ENCODE results near the gene UST. TPM values are rescaled to one million over a fixed set of nuclear protein-coding genes. Genes with fewer than 3 reads are reported as not detected.

Gene UST
- total RNA-seq, 4 donors from 2014 or later, result 4.8 to 9.0 (median 7.8) TPM

- no peaks in the 10 kb centered on the region for H3K27me3 ChIP-seq
- peak; percentile 71 for DNase-seq
- intact Hi-C loops (cut with DNase I; ENCODE audit: low total_unique reads), result no loop called here
- 35 to 48% methylated on average over 3 to 12 of the region's 12 CpGs for WGBS, 2 donors (ENCODE audit: low coverage in 1 of 2)
- no peak for TF ChIP-seq EP300 (IDR thresholded peaks at IDR 0.05; ENCODE audit: low read depth)
- no peak for TF ChIP-seq POLR2AphosphoS5 (IDR thresholded peaks at IDR 0.05)
- no peak for TF ChIP-seq CTCF (IDR thresholded peaks at IDR 0.05)
- TF ChIP-seq POLR2A (IDR thresholded peaks at IDR 0.05), result no peak
- in situ Hi-C loops (cut with MboI; ENCODE audit: low pct_ligation_motif_present in 1 of 4, low pct_unique_long_range_greater_than_20kb in 1 of 4, low sequenced_read_pairs in 3 of 4), result no loop called here
- no peak overlapping the region for H3K4me3 ChIP-seq
- no peaks in the 10 kb centered on the region for H3K9me3 ChIP-seq
- H3K4me1 ChIP-seq, result peaks cover 26 to 47% (median 30%) of the 10 kb centered on the region in 4 donors
- no peaks in the 10 kb centered on the region for H3K36me3 ChIP-seq
- peak overlapping the region; percentile 66 to 78 (median 68) for H3K27ac ChIP-seq
Measured at GRCh38 chr6:149060985-149061760, 314.3 kb downstream of the UST start.

GRCh38 chr6:149061930-149062329, 315.1 kb downstream of the UST start:
- Histone ChIP-seq H3K27me3 (no peaks in the 10 kb centered on the region), H3K9me3 (no peaks in the 10 kb centered on the region), H3K4me1 (peaks cover 26 to 53% (median 33%) of the 10 kb centered on the region in 4 donors), H3K4me3 (no peak overlapping the region), H3K27ac (peak overlapping the region in 2 of 4 donors; percentile 66 to 78), H3K36me3 (no peaks in the 10 kb centered on the region)
- TF ChIP-seq POLR2A (IDR thresholded peaks at IDR 0.05) (no peak), EP300 (IDR thresholded peaks at IDR 0.05; ENCODE audit: low read depth) (no peak), CTCF (IDR thresholded peaks at IDR 0.05) (no peak), POLR2AphosphoS5 (IDR thresholded peaks at IDR 0.05) (no peak)
- in situ Hi-C loops (cut with MboI; ENCODE audit: low pct_ligation_motif_present in 1 of 4, low pct_unique_long_range_greater_than_20kb in 1 of 4, low sequenced_read_pairs in 3 of 4), result no loop called here
- intact Hi-C loops (cut with DNase I; ENCODE audit: low total_unique reads), result no loop called here
- 68 to 73% methylated on average over 2 of the region's 2 CpGs for WGBS, 2 donors (ENCODE audit: low coverage in 1 of 2)
- no peak for DNase-seq

GRCh38 chr6:149062653-149063348, 316.0 kb downstream of the UST start:
- H3K36me3 ChIP-seq, result no peaks in the 10 kb centered on the region
- 98 to 100% methylated on average over 2 to 5 of the region's 5 CpGs for WGBS, 2 donors (ENCODE audit: low coverage in 1 of 2)
- in situ Hi-C loops (cut with MboI; ENCODE audit: low pct_ligation_motif_present in 1 of 4, low pct_unique_long_range_greater_than_20kb in 1 of 4, low sequenced_read_pairs in 3 of 4) (no loop called here), intact Hi-C loops (cut with DNase I; ENCODE audit: low total_unique reads) (no loop called here)
- no peak overlapping the region for H3K27ac ChIP-seq
- DNase-seq, result no peak
- peaks cover 27 to 46% (median 33%) of the 10 kb centered on the region in 4 donors for H3K4me1 ChIP-seq
- no peak for TF ChIP-seq CTCF (IDR thresholded peaks at IDR 0.05)
- TF ChIP-seq POLR2A (IDR thresholded peaks at IDR 0.05), result no peak
- no peaks in the 10 kb centered on the region for H3K9me3 ChIP-seq
- H3K27me3 ChIP-seq, result no peaks in the 10 kb centered on the region
- H3K4me3 ChIP-seq, result no peak overlapping the region

- Histone ChIP-seq H3K4me1 (peaks cover 27 to 42% (median 33%) of the 10 kb centered on the region in 4 donors), H3K27ac (no peak overlapping the region), H3K4me3 (no peak overlapping the region), H3K36me3 (no peaks in the 10 kb centered on the region), H3K9me3 (no peaks in the 10 kb centered on the region), H3K27me3 (no peaks in the 10 kb centered on the region)
- 91 to 94% methylated on average over 3 of the region's 3 CpGs for WGBS, 2 donors (ENCODE audit: low coverage in 1 of 2)
- DNase-seq, result no peak
- in situ Hi-C loops (cut with MboI; ENCODE audit: low pct_ligation_motif_present in 1 of 4, low pct_unique_long_range_greater_than_20kb in 1 of 4, low sequenced_read_pairs in 3 of 4) (no loop called here), intact Hi-C loops (cut with DNase I; ENCODE audit: low total_unique reads) (no loop called here)
- TF ChIP-seq POLR2AphosphoS5 (IDR thresholded peaks at IDR 0.05), result no peak
Measured at GRCh38 chr6:149063468-149063867, 316.6 kb downstream of the UST start.
